GM12875 (cell line): ENCODE results near the gene SSH3.

Source experiments
- H3K4me3 ChIP-seq: one replicate; pipeline ENCODE4 v1.5.1; 2011; ENCODE audit warnings: low read depth, low read length, control low read depth
- CTCF ChIP-seq: IDR thresholded peaks from 2 replicates; pipeline ENCODE4 v1.5.1; 2011; ENCODE audit warnings: low read depth, mild to moderate bottlenecking, control low read depth, inconsistent platforms, low read length, moderate library complexity, borderline replicate concordance; ENCODE audit not compliant: insufficient read depth

The SSH3 gene

GRCh38 chr11:67293090-67293489 lies 10.2 kb upstream of the SSH3 start:
- H3K4me3 ChIP-seq = no peak overlapping the region
- no peak for TF ChIP-seq CTCF

- no peak overlapping the region for H3K4me3 ChIP-seq
- TF ChIP-seq CTCF = no peak
These were observed 7.5 kb upstream of the SSH3 start for GRCh38 chr11:67295846-67296245.

- TF ChIP-seq CTCF = no peak
- H3K4me3 ChIP-seq = no peak overlapping the region
These were observed 4.5 kb upstream of the SSH3 start for GRCh38 chr11:67298786-67299185.

GRCh38 chr11:67299471-67300191 lies 3.7 kb upstream of the SSH3 start:
- H3K4me3 ChIP-seq = no peak overlapping the region
- no peak for TF ChIP-seq CTCF

GRCh38 chr11:67300256-67300755 lies 3.0 kb upstream of the SSH3 start:
- no peak overlapping the region for H3K4me3 ChIP-seq
- TF ChIP-seq CTCF = no peak

GRCh38 chr11:67300756-67301312 lies 2.5 kb upstream of the SSH3 start:
- no peak overlapping the region for H3K4me3 ChIP-seq
- no peak for TF ChIP-seq CTCF
